ENCODE data around the gene PTGDS.

DNA sequence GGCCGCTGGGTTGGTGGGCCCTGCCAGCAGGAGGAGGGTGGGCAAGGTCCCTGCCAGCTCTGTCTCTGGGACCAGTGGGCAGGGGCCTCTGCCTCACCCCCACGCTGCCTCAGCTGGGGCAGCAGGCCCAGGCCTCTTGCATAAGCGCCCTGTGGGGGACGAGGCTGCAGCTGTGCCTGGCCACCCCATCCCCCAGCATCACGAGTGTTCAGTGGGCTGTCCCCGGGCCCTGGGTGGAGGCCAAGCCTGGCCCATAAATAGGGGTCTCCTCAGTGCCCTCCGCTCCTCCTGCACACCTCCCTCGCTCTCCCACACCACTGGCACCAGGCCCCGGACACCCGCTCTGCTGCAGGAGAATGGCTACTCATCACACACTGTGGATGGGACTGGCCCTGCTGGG lies at the start of gene PTGDS:
- no peak for TF ChIP-seq POLR2A (IDR thresholded peaks at IDR 0.05)
- TF ChIP-seq, protein P1, sequence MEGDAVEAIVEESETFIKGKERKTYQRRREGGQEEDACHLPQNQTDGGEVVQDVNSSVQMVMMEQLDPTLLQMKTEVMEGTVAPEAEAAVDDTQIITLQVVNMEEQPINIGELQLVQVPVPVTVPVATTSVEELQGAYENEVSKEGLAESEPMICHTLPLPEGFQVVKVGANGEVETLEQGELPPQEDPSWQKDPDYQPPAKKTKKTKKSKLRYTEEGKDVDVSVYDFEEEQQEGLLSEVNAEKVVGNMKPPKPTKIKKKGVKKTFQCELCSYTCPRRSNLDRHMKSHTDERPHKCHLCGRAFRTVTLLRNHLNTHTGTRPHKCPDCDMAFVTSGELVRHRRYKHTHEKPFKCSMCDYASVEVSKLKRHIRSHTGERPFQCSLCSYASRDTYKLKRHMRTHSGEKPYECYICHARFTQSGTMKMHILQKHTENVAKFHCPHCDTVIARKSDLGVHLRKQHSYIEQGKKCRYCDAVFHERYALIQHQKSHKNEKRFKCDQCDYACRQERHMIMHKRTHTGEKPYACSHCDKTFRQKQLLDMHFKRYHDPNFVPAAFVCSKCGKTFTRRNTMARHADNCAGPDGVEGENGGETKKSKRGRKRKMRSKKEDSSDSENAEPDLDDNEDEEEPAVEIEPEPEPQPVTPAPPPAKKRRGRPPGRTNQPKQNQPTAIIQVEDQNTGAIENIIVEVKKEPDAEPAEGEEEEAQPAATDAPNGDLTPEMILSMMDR (IDR thresholded peaks at IDR 0.05): no peak

Measured in breast epithelium (tissue), 3 donors.